Effector CD8-positive, alpha-beta T cell (primary cell): ENCODE results near the gene MYCL.
"Not testable (repeated sequence)": the region's sequence is repeated elsewhere in the genome, so short reads cannot be mapped to it uniquely, and the experiment has no call there.

ENCODE experiments used
- DNase-seq: peaks from one replicate; lab custom pipeline; 2025; lab: John Stamatoyannopoulos, UW

MYCL gene

GRCh38 chr1:39890880-39891279, 10.8 kb downstream of the MYCL start:
- DNase-seq = no peak

- DNase-seq = no peak
Measured at GRCh38 chr1:39890273-39890672, 11.4 kb downstream of the MYCL start.

GRCh38 chr1:39886757-39887231, 14.9 kb downstream of the MYCL start:
- no peak for DNase-seq

GRCh38 chr1:39885516-39885915, 16.2 kb downstream of the MYCL start:
- DNase-seq = no peak

GRCh38 chr1:39882152-39882551, 19.6 kb downstream of the MYCL start:
- DNase-seq = no peak

GRCh38 chr1:39877980-39878956, 23.4 kb downstream of the MYCL start:
- no peak for DNase-seq

- no peak for DNase-seq
Measured at GRCh38 chr1:39877231-39877778, 24.4 kb downstream of the MYCL start.

DNA sequence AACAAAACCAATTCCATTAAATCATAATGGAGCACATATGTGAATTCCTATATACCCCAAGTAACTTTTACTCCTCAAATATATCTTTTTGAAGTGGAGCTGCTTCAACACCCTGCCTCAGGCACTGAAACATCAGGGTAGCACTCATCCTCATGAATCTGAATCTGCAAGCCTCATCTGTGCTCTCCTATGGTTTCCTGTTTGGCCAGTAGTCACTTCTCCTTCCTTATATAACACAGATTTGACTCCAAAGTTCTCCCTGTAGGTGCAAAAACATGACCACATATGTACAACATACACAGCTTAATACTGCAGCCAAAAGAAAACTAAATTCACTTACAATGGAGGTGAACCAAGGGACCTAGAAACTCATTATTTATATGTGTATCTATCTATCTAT, 25.6 kb downstream of the MYCL start:
- DNase-seq = no peak

DNA sequence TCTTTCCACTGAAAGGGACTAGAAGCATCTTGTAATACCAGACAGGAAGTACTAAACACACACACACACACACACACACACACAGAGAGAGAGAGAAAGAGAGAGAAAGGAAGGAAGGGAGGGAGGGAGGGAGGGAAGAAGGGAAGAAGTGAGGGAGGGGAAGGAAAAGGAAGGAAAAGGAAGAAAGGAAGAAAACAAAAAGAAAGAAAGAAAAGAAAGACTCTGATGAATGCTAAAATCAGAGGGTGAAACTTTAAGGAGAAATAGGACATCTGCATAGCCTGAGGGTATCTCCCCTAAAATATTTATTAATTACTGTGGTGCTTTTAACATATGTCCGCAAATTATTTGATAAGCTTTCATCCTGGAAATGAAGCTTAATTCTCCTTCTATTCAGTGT, 29.0 kb downstream of the MYCL start:
- no peak for DNase-seq

GRCh38 chr1:39871796-39872195, 29.9 kb downstream of the MYCL start:
- DNase-seq = no peak

GRCh38 chr1:39871043-39871442, 30.7 kb downstream of the MYCL start:
- not testable (repeated sequence) for DNase-seq

DNA sequence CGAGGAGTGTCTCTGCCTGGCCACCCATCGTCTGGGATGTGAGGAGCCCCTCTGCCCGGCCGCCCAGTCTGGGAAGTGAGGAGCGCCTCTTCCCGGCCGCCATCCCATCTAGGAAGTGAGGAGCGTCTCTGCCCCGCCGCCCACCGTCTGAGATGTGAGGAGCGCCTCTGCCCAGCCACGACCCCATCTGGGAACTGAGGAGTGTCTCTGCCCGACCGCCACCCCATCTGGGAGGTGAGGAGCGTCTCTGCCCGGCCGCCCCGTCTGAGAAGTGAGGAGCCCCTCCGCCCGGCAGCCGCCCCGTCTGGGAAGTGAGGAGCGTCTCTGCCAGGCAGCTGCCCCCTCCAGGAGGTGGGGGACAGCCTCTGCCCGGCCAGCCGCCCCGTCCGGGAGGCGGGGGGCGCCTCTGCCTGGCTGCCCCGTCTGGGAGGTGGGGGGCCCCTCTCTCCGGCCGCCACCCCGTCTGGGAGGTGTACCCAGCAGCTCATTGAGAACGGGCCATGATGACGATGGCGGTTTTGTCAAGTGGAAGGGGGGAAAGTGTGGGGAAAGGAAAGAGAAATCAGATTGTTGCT, 32.1 kb downstream of the MYCL start:
- not testable (repeated sequence) for DNase-seq

DNA sequence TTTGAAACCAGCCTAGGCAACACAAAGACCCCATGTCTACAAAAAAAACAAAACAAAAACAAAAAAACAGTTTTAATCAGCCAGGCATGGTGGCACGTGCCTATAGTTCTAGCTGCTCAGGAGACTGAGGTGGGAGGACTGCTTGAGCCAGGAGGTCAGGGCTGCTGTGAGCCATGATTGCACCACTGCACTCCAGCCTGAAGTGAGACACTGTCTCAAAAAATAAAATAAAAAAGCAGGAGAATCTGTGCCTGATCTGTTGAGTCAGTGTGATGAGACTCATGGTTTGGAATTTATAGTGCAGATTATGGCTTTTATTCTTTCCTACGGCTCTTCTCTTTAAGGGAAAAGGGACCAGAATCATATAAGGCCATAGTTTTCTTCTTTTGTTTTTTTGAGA, 35.0 kb downstream of the MYCL start:
- DNase-seq = no peak

GRCh38 chr1:39865762-39866161, 36.0 kb downstream of the MYCL start:
- no peak for DNase-seq

GRCh38 chr1:39863177-39863576, 38.5 kb downstream of the MYCL start:
- DNase-seq = no peak

GRCh38 chr1:39861003-39861402, 40.7 kb downstream of the MYCL start:
- DNase-seq = no peak

GRCh38 chr1:39859859-39860812, 41.6 kb downstream of the MYCL start:
- no peak for DNase-seq

- no peak for DNase-seq
Measured at GRCh38 chr1:39858315-39858714, 43.4 kb downstream of the MYCL start.

DNA sequence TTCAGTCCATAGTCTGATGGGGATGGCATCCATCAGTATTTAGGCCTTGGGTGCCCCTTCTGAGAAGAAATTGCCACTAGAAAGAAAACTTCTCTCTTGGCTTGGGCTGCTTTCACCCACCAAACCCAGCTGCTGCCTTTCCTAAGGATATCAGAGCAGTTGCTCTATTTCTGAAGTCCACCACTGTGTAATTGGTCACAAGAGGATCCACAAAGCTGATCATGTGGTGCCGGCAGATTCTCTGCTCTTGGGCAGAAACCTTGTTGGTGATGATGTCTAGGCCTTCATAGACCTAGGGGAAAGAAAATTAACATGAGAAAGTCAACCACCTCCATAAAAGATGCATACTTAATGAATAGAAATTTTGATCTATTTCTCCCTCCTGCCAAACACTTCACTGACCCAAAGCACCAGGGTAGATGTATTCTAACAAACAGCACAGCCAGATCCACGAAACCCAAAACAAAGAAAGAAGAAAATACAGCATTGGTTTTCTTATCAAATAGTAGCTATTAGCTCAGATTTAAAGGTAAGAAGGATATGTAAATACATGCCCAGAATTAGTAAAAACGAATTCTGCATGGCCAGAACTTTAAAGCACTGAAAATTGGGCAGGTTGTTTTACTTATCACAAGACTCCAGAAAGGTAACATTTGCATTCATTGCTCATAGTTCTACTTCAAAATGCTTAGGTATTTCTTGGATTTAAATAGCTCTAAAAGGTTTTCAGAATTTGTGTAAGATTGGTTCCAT, 44.4 kb downstream of the MYCL start:
- DNase-seq = no peak

DNA sequence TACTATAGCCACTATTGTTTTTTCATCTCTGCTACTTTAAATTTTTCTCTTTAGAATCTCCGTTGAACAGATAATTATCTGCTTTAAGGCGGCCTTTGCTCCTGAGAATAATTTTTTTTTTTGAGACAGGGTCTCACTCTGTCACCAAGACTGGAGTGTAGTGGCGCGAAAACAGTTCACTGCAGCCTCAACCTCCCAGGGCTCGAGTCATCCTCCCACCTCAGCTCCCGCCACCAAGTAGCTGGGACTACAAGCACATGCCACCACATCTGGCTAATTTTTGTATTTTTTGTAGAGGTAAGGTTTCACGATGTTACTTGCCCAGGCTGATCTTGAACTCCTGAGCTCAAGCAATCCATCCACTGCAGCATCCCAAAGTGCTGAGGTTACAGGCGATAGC, 47.0 kb downstream of the MYCL start:
- no peak for DNase-seq

GRCh38 chr1:39854314-39854713, 47.4 kb downstream of the MYCL start:
- DNase-seq = no peak
